DMS 273 (cell line): ENCODE results near the gene RASGRP4.
"Not testable (repeated sequence)": the region's sequence is repeated elsewhere in the genome, so short reads cannot be mapped to it uniquely, and the experiment has no call there.

Source experiments
- DNase-seq: peaks from one replicate; lab custom pipeline; 2025; ENCODE audit not compliant: unreplicated experiment; lab: John Stamatoyannopoulos, UW

RASGRP4 gene

DNA sequence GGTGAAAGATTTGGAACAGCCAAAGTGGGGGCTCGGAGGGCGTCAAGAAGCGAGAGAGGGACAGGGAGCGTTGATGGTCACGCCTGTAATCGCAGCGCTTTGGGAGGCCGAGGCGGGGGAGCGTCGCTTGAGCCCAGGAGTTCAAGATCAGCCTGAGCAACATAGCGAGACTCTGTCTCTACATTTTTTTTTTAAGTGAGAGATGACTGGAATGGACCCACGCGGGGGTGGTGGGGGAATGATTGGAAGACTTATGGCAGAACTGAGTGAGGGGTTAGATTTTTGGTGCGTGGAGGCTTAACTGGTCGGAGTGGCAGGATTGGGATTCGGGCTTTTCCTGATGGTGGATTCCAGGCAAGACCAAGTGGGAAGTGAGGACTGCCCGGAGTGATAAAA lies 50.9 kb downstream of the RASGRP4 start:
- no peak for DNase-seq

DNA sequence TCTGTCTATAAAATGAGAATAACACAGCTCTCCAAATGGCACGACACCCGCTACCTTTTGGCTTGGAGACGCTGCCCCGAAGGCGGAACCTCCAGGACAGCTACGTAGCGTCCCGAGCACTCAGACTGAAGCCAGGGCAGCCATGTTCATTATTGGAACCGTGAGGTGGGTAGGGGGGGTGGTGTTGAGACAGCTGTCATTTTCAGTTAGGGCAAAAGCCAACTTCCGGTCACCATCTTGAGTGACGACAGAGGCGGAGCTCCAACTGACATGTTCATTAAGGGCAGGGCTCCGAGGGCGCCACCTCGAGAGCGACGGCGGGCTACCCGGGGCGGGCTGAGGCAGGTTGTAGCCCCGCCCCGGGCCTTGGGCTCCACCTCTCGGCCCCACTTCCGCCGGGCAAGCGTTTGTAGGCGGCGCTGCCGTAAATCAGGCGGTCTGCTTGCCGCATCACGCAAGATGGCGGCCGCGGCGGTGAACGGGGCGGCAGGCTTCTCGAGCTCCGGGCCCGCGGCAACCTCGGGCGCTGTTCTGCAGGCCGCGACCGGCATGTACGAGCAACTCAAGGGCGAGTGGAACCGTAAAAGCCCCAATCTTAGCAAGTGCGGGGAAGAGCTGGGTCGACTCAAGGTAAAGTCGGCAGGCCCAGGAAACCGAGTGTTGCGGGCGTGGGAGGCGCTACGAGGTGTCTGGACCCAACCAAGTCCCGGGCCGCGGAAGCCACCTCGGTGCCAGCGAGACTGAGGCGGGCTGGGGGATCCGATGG lies 51.5 kb downstream of the RASGRP4 start, which contains the start of gene PSMD8:
PSMD8 (plus strand) TSS at position 240 of the 766 bp plus-strand sequence; CDS start at position 271, 31 bp downstream.
- peak; percentile 100 for DNase-seq

DNA sequence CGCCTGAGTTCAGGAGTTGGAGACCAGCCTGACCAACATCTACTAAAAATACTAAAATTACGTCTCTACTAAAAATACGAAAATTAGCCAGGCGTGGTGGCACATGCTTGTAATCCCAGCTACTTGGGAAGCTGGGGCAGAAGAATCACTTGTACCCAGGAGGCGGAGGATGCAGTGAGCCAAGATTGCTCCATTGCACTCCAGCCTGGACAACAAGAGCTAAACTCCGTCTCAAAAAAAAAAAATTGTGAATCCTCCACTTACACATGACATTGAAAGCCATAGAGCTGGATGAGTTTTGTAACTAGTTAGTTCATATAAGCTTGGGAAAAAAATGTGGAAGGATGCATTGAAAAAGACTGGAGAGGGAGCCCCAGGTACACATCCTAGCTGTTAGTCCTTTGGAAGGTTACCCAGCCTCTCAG lies 52.1 kb downstream of the RASGRP4 start:
- no peak for DNase-seq

DNA sequence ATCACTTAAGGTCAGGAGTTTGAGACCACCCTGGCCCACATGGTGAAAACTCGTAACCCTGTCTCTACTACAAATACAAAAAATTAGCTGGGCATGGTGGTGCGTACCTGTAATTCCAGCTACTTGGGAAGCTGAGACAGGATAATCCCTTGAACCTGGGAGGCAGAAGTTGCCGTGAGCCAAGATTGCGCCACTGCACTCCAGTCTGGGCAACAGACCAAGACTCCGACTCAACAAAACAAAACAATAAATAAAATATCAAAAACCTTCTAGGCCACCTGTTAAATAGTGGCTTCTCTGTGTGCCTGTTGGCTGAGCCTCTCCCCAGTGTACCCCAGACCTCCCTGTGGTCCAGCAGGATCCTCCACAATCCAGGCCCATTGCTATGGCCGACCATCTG lies 54.9 kb downstream of the RASGRP4 start:
- no peak for DNase-seq

DNA sequence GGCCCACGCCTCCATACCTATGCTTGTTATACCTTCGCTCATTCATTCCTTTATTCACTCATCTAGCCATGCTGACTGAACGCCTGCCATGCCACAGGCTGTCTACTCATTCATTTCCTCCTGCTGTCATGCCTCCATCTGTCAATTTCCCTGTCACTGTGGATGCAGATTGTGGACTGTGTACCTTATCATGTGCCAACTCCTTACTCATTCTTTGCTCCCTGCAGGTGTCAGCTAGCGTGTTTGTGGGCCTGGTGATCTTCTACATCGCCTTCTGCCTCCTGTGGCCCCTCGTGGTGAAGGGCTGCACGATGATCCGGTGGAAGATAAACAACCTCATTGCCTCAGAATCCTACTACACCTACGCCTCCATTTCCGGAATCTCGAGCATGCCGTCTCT lies 55.7 kb downstream of the RASGRP4 start:
- peak; percentile 73 for DNase-seq

DNA sequence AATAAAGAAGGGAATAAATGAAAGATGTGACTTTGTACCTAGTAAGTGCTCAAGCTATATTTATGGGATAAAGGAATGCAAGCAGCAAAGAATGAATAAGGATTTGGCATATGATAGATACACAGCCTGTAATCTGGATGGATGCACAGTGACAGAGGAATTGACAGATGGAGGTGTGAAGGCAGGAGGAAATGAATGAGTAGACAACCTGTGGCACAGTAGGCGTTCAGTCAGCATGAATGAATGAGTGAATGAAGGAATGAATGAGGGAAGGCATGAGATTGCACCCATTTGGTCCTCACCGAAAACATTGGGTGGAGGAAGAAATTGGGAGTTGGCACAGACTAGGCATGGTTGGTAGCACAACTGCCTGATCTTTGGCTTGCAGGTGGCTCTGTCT lies 56.4 kb downstream of the RASGRP4 start:
- no peak for DNase-seq

- DNase-seq, result no peak
These were observed 59.0 kb downstream of the RASGRP4 start for GRCh38 chr19:38367041-38367440.

DNA sequence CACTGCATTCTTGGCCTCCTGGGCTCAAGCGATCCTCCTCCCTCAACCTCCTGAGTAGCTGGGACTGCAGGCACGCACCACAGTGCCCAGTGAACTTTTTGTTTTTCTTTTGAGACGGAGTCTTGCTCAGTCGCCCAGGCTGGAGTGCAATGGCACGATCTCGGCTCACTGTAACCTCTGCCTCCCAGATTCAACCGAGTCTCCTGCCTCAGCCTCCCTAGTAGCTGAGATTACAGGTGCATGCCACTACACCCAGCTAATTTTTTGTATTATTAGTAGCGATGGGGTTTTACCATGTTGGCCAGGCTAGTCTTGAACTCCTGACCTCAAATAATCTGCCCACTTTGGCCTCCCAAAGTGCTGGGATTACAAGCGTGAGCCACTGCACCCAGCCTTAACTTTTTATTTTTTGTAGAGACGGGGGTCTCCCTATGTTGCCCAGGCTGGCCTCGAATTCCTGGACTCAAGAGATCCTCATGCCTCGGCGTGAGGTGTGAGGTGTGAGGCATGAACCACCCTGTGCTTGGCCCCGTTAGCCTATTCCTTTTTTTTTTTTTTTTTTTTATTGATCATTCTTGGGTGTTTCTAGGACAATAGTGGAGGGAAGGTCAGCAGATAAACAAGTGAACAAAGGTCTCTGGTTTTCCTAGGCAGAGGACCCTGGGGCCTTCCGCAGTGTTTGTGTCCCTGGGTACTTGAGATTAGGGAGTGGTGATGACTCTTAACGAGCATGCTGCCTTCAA lies 62.9 kb downstream of the RASGRP4 start:
- not testable (repeated sequence) for DNase-seq

DNA sequence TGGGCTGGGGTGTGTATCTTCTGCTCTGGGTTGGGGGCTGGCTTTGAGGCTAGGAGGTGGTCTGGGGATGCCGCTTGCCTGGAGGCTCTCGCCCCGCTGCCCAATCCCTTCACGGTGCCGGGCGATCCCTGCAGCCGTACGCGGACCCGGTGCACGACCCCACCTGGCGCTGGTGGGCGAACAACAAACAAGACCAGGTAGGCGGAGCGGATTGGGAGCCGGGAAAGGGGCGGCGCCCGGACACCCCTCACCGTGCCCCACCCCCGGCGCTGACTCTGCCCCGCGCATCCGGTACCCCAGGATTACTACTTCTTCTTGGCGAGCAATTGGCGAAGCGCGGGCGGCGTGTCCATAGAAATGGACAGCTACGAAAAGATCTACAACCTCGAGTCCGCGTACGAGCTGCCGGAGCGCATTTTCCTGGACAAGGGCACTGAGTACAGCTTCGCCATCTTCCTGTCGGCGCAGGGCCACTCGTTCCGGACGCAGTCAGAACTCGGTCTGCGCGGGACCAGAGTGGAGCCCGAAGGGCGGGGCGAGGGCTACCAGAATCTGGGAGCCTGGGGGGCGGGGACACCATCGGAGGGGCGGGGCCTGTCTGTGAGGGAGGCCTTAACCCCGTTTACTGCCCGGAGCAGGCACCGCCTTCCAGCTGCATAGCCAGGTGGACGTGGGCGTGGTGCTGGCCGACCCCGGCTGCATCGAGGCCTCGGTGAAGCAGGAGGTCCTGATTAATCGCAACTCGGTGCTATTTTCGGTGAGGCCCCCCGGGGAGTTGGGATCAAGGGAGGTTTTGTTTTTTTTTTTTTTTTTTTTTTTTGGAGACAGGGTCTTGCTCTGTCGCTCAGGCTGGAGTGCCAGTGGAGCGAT lies 63.7 kb downstream of the RASGRP4 start:
- peak; percentile 95 for DNase-seq

- DNase-seq, result peak; percentile 95
These were observed 64.4 kb downstream of the RASGRP4 start for GRCh38 chr19:38361633-38362075.

- no peak for DNase-seq
These were observed 65.0 kb downstream of the RASGRP4 start for GRCh38 chr19:38360839-38361631.

DNA sequence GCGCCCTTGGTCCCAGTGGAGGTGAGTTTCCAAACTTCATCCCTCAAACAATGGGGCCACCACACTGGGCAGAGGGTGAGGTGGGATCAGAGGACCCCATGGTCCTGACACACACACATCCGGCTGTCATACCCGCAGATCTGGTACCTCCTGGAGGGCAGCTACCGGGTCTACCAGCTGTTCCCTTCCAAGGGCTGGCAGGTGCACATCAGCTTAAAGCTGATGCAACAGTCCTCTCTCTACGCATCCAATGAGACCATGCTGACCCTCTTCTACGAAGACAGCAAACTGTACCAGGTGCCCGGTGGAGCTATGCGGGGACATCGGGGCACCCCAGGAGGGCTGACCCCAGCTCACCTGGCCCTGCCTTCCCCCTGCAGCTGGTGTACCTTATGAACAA lies 65.7 kb downstream of the RASGRP4 start:
- DNase-seq, result peak; percentile 47

GRCh38 chr19:38359242-38360021 lies 66.6 kb downstream of the RASGRP4 start:
- DNase-seq, result no peak
